Activated CD4-positive, alpha-beta T cell treated with anti-CD3 and anti-CD28 coated beads for 48 hours (primary cell): ENCODE results near the gene LMF2.

Source experiments
- DNase-seq: peaks from one replicate; pipeline ENCODE4 v3.0.0-alpha.2; 2020

The LMF2 gene

DNA sequence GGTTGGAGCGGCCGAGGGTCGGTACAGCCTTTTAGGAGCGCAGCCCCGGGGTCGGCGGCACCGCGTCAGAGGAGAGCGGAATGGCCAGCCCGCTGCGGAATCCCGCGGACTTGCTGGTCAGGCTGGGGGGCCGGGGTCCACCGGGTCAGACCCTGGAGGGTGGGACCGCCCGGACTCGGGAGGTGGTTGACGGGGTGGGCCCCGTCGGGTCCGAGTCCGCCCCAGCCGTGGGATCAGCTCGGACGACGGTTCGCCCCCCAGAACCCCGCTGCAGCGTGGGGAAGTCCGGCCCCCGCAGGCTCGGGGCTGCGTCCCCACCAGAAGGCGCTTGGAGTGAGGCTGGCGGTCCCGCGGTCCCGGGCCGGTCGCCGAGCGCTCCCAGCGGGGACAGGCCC, 26.5 kb downstream of the LMF2 start:
- DNase-seq = no peak

DNA sequence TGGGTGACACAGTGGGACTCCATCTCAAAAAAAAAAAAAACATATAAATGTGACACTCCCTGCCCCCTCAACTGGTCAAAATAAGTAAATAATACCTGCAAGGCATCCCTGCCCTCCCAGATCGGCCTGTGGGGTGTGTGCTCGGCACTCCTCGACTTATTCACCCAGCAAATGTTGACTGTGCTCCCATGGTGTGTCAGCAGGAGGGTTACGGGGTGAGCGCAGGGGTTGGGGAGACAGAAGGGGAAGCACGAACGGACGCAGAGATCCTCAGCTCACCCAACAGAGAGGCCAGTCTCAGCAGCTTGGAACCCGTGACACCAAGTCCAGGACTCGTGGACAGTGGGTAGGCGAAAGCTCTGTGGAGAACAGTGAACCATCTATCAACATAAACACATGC, 27.8 kb downstream of the LMF2 start:
- no peak for DNase-seq

DNA sequence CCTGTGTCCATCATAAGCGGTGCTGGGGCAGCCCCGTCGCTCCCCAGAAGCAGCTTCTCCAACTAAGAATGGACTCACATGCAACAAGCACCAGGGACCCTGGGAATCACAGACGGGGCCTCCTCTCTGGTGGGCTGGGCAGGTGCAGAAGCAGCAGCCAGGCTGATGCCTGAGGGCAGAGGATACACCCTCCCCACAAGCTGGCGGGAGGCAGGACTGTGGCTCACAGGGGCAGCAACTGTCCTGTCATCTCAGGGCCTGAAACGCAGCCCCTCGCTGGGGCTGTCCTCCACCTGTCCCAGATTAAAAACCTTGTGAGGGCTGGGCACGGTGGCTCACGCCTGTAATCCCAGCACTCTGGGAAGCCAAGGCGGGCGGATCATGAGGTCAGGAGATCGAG, 29.6 kb downstream of the LMF2 start:
- no peak for DNase-seq

DNA sequence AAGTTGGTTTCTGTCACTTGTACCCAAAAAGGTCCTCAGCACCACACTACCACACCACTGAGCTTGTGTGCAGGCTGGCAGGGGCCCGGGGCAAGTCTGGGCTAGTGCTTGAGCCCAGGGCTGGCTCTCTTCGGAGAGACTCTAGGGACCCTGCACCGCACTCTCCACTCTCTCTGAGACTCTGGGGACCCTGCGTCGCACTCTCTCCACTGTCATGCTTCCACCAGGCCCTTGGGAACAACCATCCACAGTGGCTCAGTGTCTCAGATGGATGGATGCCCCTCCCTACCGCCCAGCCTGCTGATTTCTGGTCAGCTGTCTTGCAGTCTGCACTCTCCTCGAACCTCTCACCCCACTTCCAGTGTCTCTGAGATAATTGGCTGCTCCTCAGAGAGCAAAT, 30.6 kb downstream of the LMF2 start:
- no peak for DNase-seq

DNA sequence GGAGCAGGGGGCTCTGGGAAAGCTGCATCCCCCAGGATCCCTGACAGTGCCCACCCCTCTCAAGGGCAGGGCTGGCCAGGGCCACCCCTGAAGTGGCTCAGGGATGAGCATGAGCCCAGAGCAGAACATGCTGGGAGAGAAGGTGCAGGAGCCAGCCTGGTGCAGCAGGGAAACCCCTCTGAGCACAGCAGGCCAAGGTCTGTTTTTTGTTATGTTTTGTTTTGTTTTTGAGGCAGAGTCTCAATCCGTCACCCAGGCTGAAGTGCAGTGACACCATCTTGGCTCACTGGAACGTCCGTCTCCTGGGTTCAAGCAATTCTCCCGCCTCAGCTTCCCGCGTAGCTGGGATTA, 31.9 kb downstream of the LMF2 start:
- DNase-seq = no peak

DNA sequence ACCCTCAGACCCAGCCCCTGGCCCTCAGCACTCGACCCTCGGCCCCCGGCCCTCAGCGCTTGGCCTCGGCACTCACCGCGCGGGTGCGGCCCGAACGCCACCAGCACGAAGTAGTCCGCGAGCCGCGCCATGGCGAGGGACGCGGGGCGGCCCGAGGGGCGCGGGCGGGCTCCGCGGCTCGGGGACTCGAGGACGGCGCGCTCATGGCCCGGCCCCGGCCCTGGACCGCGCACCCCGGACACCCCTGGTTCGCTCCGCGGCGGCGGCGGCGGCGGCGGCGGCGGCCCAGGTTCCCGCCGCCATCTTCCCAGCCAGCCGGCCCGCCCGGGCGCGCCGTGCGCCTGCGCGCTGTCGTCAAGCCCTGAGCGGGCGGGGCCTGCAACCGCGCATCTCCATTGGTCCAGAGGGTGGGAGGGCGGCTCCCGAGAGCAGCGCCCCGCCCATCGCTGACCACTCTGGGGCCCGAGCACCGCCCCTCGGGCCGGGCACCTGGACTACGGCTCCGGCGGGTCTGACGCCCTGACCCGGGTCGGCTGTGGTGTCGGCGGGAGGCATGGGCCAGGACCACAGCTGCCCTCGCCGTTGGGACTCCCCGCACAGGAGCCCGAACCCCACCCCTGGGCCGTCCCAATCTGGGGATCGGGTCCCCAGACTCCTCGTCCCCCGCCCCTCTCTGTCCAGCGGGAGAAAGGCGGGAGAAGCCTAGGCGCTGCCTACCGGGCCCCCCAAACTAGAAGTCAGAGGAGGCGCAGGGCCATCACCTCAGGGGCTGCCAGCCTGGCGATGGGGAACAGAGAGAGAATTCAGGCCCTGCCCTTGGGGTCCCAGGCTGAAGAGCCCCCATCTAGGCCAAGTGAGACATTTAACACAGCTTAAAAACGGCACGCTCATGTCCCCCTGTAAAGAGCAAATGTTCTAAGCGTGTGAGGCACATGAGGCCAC, 32.5 kb downstream of the LMF2 start, which contains the start of gene SBF1:
Gene SBF1 (minus strand): TSS at position 326 of the 942 bp plus-strand sequence. CDS start 195 bp downstream, at position 131.
- peak; percentile 92 for DNase-seq

DNA sequence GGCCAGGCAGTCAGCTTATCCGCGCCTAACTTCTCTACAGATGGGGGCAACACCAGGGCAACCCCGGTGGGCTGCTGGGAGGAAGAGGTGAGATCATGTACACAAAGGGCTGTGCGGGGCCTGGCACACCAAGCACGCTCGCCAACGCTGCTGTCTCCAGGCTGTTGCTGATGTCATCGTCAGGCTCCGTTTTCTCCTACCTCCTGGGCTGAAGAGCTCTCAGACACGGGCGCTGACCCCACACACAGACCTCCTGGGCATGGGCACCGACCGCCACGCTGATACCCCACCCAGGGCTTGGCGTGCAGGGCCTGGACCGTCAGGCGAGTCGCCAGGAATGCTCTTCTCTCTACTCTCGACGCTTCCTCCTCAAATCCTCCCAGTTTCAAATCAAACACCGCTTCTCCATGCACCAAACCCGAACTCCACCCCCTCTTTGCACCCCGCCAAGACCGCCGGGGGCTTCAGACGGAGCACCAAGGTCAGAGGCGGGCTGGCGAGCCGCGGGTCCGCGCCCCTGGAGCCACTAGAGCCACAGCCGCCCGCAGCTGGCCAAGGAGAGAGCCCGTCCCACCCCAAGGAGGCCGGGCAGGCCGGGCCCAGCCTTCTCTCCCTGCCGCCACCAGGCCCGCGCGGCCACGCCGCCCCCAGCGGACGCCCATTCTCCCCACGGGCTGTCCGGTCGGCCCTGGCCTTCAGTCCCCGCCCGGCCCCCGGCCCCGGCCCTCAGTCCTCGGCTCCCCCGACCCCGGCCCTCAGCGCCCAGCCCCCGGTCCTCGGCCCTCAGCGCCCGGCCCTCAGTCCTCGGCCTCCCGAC, 33.4 kb downstream of the LMF2 start:
- peak; percentile 64 for DNase-seq

DNA sequence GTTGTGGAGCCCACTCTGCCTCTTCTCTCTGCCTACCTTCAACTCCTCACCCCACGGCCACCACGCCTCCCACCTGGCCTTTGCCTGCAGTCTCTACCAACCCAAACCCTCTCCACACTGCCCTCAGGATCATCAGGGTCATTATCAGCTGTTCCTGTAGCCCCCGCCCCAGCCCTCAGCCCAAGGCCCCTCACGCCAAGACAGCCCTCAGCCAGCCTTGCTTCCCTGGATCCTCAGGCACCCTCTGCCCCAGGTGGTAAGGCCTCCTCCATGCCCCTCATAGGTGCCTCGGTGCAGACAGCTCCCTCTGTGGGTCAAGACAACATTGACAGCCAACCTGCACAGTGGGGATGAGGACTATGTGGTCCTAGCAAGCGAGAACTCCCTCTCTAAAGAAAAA, 34.4 kb downstream of the LMF2 start:
- DNase-seq = peak; percentile 69

DNA sequence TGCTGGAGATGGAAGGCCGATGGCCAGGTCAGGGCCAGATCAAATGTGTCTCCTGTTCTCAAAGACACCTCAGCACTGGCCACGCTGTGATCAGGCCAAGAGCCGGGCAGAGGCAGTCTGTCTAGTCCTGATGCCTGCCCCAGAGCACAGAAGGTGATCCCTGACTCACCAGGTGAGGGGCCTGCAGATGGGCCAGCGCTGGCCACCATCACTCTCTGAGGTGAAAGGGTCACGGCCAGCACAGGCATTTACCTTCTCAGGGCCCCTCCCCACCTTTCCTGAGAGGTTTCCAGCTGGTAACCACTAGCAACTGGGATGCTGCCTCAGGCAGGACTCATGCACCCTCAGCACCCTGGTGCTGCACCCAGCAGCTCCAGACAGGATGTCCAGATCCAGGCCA, 35.5 kb downstream of the LMF2 start:
- no peak for DNase-seq

DNA sequence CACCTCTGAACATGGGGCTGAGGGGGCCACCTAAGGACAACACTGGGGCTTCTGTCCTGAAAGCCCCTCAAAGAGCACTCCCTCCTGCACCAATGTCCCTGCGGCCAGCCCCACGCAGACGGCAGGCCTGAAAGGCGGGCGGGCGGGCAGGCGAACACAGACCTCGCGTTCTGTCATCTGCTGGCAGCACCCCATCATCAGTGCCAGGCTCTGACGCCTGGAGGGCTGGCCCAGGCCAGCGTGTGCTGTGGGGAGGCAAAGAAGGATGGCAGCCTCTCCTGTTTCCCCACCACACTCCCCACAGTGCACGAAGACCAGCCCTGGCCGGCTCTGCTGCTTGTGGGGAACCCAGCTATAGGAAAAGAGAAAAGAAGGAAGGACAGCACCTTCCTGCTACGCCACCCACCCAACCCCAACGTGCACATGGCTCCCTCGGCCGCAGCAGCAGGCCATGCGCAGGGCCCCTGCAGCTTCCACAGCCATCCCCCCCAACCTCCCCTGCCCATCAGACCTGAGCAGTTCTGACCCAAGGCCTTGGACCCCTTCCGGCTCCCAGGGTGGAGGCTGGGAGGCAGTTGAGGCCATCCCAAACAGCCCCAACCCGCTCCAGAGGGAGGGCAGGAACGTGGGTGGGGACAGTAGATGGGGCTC, 36.2 kb downstream of the LMF2 start:
- DNase-seq = no peak

DNA sequence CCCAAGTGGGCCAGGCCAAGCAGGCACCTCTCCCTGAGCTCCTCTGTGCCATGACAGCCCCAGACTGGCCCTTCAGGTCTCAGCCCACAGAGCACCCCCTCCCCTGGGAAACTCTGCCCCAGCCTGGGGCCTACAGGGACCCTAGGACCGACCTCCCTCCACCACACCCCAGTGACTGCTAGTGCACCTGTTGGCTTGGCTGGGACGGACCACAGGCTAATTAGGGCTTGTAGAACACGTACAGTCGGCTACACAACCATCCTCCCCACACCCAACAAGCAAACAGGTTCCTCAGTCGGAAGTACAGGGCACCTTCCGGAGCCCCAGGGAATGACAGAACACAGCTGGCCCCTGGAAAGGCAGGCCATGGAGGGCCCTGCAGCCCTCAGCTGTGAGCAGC, 37.0 kb downstream of the LMF2 start:
- DNase-seq = no peak

DNA sequence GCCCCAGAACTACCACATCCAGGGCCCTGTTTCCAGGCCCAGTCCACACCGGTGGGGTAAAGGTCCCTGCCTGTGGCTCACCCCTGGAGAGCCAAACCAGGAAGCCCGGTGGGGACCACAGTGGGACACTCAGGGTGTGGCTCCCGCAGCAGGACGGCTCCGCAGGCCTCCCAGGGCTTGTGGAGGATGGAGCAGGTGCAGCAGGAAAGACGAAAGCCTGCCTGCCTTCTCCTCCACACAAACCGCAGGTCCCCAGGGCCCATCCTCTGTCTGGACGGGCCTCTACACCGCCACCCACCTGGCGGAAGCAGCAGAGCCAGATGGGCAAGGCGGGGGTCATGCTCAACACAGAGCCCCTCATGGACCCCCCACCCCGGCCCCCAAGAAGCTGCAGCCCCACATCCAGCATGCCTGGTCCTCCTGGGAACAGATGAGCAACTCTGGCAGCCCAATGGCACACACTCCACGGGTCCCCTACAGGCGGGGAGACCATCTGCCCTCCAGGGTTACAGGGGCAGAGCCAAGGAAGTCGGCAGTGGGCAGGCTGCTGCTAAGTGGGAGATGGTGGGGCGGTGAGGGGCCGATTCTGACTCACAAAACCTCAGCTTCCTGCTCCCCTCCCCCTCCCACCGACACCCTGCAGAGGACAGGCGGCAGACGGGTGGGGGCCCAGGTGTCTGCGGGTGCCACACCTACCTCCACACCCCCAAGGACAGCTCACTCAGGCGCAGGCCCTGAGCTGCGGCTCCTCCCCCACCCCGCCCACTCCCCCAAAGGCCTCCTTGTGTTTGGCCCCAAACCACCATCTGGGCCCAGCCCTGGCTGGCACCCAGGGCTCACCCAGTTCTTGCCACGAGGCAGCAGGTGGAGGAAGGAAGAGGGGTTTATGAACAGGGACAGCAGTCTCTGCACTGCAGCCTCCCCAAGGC, 37.9 kb downstream of the LMF2 start:
- peak; percentile 93 for DNase-seq

DNA sequence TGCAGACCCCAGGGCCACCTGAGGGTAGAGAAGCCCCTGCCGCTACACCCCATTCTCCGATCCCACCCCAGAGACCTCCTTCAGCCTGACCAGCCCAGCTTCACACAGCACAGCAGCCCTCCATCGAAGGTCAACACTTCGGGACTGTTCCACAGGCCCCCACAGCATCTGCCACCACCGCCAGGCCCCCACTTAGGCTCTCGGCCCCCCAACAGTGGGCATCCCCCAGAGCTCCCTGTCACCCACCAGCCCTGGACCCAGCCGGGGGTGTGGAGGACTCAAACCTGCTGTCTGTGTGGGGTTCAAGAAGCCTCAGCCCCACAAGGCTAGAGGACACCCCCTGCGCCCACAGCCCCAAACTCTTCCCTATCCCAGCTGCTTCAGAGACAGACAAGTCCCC, 38.9 kb downstream of the LMF2 start:
- DNase-seq = no peak

DNA sequence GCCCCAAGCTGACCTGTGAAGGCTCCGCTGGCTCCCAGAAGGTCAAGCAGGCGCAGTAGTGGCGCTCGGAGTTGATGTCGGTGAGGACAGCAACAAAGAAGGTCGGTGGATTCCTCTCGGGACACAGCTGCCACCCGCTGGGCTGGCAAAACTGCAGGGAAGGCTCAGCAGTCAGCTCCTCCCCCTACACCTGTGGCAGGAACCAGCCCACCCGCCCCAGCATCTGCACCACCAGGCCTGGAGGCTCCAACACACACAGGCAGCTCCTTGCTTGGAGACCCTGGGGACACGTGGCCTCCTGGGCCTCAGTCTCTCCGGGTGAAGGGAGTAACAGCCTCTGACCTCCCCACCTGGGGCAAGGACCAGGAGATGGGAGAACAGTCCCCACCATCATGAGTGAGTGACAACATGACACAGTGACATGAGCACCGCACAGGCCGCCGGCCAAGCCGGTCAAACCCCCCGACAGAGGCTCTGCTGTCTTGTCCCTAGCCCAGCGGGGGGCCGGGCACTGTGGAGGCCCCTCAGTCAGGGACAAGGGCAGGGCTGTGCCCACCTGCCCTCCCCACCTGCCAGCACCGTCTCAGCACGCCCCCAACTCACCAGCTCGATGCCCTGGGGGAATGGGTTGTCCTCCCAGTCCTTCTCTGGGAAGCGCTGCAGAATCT, 39.6 kb downstream of the LMF2 start:
- DNase-seq = no peak

DNA sequence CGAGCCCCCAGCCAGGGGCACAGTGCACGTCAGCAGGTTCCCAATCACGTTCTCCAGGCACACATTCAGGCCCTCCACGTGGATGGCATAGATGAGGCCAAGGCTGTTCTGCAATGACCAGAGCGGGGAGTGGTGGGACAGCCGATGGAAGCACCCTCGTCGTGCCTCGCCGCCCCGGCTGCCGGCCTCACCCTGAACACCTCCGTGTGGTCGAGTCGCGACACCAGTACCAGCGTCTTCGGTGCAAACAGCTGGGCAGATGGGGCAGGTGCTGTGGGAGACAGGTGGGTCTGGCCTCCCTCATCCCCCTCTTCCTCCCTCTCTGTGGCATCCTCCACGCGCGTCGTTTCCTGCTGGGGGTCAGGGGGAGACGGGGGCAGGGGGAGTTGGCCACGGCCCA, 40.2 kb downstream of the LMF2 start:
- DNase-seq = no peak

DNA sequence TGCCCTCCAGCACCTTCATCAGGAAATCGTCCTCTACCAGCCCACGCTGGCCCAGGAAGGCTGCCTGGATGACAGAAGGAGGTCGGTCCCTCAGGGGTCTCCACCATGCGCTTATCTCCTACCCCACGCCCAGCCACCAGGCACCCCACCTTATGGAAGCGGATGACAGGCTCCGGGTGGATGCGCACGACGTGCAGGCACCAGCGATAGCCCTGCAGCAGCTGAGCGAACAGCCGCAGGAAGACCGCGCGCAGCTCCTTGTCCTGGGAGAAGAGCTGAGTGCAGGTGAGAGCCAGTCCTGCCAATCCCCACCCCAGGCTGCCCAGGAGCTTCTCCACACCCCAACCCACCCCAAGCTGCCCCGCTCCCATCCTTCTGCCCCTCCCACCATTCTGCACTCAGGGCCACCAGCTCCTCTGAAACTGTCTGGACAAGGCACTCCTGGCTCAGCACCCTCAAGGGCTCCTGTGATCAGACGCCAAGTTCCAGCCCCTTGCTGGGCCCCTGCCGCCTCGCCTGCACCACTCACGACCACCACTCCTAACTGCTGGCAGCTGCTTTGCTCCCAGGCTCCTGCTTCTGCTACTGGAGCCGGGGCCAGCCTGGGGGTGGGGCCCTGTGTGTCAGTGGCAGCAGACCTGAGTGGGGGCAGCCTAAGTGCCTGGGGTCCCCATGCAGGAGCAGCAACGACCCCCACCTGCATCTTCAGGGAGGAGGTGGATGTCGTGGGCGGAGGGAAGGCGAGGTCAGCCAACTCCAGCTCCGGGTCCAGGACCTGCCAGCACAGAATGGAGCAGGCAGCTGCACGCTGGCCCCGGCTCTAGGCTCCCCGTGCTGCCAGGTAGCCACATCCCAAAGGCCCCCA, 42.2 kb downstream of the LMF2 start:
- no peak for DNase-seq

DNA sequence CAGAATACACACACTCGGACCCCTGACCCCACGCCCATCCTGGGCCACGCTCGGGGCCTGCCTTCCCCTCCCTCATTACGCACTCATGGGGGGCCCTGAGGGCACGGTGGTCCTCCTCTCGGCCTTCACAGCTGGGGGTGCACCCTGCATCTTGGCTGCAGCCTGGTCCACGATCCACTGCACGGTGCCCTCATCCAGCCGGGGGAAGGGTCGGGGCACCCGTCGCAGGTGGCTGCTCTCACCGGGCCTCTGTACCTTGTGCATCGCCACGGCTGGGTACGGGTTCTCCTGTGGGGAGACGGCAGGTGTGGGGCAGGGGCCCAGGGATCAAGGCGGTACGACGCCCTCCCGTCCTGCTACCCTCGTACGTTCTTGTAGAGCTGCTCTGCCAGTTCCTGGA, 43.1 kb downstream of the LMF2 start:
- no peak for DNase-seq

DNA sequence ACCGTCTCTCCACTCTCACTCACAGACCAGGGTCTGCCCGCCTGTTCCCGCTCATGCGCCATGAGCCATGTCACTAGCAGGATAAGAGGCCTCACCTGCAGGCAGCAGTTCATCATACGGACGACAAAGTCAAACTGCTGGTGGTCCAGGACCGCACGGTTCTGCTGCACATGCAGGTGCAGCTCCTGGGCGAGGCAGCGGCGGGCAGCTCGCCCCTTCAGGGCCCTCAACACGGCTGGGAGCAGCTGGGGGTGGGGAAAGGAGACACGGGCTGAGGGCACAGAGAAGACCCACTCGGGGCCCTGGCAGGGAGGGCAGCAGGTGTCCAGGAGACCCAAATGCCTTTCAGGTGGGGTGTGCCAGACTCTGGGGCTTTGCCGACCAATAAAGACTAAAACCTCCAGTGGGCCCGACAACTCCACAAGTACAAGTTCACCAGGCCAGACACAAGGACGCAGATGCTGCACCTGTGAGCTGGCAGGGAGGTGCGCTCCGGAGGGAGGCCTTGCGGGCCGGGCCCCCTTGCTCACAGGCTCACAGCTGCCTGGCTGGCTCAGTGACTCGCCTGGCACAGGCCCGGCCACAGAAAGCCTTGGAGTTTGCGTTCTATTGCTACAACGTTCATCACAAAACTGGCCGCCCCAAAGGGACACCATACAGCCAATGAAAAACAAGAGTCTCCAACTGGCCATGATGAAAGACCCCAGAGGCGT, 44.2 kb downstream of the LMF2 start:
- DNase-seq = no peak

DNA sequence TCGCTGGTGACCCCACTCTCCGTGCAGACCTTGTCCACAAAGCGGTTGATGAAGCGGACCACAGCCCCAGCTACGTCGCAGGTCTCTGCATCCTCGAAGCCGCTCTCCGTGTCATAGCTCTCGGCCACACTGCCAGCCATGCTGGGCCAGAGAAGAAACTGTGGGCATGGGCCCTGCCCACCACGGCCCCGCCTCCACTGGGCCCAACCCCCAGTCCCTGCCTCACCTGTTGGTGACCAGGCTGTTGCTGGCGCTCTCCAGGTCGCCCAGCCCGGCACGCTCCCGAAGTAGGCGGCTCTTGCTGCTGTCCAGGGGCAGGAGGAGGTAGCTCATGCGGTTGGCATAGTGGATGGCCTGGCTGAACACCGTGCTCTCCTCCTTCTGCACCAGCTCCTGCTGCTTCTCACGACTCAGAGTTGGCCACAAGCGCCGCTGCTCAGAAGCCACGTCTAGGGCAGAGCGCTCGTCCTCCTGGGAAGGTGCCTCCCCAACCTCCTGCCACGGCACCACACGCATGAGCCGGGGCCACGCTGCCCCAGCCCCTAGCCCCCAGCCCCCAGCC, 45.4 kb downstream of the LMF2 start:
- no peak for DNase-seq

DNA sequence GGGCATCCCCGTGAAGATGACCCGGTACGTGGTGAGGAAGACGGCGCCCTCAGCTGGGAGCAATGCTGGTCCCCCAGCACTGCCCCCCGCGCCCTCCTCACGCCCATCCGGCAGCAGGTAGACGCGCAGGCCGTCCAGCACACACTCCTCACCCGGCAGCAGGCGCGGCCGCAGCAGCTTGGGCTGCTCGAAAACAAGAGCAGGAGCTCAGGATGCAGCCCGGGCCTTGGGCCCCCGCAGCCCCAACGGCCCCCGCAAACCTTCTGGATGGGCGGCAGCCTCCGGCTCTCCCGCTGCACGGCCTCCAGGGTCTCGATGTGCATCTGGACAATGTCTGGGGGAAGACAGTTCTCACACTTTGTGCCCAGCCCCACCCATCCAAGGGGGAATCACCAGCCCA, 46.0 kb downstream of the LMF2 start:
- no peak for DNase-seq
